Testis (tissue), 3 donors: ENCODE measurements around the gene PDLIM7. TPM values are rescaled to one million over a fixed set of nuclear protein-coding genes. Genes with fewer than 3 reads are reported as not detected.

Experiments
- DNase-seq: peaks from one replicate; pipeline ENCODE4 v3.0.0-alpha.2; 2019
- H3K27ac ChIP-seq, 2 donors: fragments of 200-600 bp; sonication (generic); one replicate each; pipeline ENCODE4 v1.5.1; 2019
- H3K27me3 ChIP-seq: fragments of 200-600 bp; sonication (generic); one replicate; pipeline ENCODE4 v1.5.1; 2019
- H3K36me3 ChIP-seq: fragments of 200-600 bp; sonication (generic); one replicate; pipeline ENCODE4 v1.5.1; 2017; ENCODE audit warnings: low read depth; ENCODE audit errors: missing control alignments
- H3K4me1 ChIP-seq: fragments of 200-600 bp; sonication (generic); one replicate; pipeline ENCODE4 v1.5.1; 2019
- H3K4me3 ChIP-seq, 2 donors: fragments of 200-600 bp; sonication (generic); one replicate each; pipeline ENCODE4 v1.5.1; 2017 to 2019
- H3K9me3 ChIP-seq: fragments of 200-600 bp; sonication (generic); one replicate; pipeline ENCODE4 v1.5.1; 2017
- CTCF ChIP-seq, 3 experiments: fragments of 450-650 bp in 2 of 3; fragments of 200-600 bp in 1 of 3; sonication (generic) in 1 of 3; IDR thresholded peaks; one replicate each; pipeline ENCODE4 v1.5.1; 2016 to 2019; ENCODE audit warnings: antibody characterized with exemption in 3 of 3, mild to moderate bottlenecking in 2 of 3, moderate library complexity in 1 of 3
- POLR2A ChIP-seq: fragments of 450-650 bp; IDR thresholded peaks from one replicate; pipeline ENCODE4 v1.6.1; 2017; ENCODE audit warnings: antibody characterized with exemption, mild to moderate bottlenecking, moderate library complexity
- WGBS, 2 donors: methylation state at CpG; one replicate each; pipeline ENCODE4 v1.1.5; 2018; 5-methylcytosine and 5-hydroxymethylcytosine counted together
- intact Hi-C: fragments of 100-400 bp; cut with DNase I; formaldehyde crosslinking; loops from one replicate; pipeline ENCODE4 v1.15.1; 2023; ENCODE audit warnings: low total_unique reads
- polyA plus RNA-seq: library from polyadenylated mRNA; stranded (reverse); fragments of 350-450 nt; fragmentation: Illumina TruSeq; extraction: RNeasy Lipid Tissue Mini Kit (QIAGEN cat#74804); gene quantifications from one replicate; pipeline ENCODE4 v1.2.3, GENCODE V29; 2014; ENCODE audit warnings: low read depth, low replicate concordance; ENCODE audit not compliant: insufficient read depth
- total RNA-seq, 2 donors: library from RNA; depleted of rRNA; stranded (reverse); fragments of >200 nt; gene quantifications; one replicate each; pipeline ENCODE4 v1.2.3, GENCODE V29; 2016

Gene PDLIM7
- total and polyA plus RNA-seq, 3 donors from 2014 or later: 72.2 to 118 (median 90.5) TPM

DNA sequence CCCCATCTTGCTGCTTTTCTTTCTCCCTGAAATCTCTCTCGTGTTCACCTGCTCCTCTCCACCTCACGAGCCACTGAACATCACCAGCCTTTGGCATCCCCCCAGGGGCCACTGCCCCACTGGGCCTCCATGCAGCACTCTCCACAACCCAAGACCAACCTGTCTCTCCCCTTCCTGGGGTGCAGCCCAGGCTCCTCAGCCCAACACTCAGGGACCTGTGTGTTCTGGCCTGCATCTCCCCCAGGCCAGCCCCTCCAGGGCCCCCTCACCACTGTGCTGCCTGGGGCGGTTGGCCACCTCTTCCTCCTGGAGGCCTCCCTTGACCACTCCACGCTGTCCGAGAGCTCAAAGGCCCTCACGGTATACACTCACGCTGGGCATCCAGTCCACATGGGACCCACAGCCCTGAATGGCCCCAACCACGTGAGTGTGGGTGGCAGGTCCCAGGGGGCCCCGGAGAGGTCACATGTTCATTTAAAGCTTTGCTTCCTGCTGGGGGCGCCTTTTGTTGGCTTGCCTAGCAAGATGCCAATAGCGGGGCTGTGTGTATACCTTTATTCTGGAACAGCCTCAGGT is 12.7 kb upstream of the PDLIM7 start:
- Histone ChIP-seq H3K9me3 (no peaks in the 10 kb centered on the region), H3K27me3 (no peaks in the 10 kb centered on the region), H3K36me3 (no peaks in the 10 kb centered on the region), H3K4me3 (no peak overlapping the region), H3K27ac (no peak overlapping the region), H3K4me1 (peaks cover 2% of the 10 kb centered on the region)
- TF ChIP-seq CTCF (IDR thresholded peaks at IDR 0.05): no peak
- TF ChIP-seq POLR2A: no peak
- intact Hi-C loops: loop anchor here (10.0 kb wide), 1 partner anchor 115 kb away; no protein-coding TSS in a partner anchor
- 76 to 77% methylated on average over 9 to 11 of the region's 11 CpGs for WGBS, 2 donors
- DNase-seq: no peak

DNA sequence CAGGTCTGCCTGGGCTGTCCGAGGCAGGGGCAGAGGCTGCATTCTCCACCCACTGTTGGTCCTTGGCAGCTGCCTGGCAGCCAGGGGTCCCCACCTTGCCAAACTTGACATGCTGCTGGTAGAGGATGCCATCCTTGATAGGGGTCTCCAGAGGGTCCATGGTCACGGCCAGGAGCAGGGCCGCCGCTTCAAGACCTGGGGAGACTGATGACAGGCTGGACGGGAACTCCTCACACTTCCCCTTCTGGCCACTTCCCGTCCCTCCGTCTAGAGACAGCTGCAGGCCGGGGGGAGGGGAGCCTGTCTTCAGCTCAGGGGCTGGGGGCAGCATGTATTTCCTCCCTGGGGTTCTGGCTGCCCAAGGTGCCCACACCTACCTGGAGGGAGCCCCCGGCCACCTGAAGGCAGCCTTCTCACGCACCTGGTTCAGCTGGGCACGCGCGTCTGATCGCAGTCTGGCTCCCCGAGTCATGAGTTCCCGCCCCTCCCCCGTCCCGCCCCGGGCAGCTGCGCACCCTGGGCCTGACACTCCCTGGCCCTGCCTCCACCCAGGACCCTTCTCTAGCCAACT is 12.1 kb upstream of the PDLIM7 start, which contains the start of gene DOK3:
Gene DOK3, minus strand, starts transcription at position 446 of the 571 bp plus-strand sequence. Its CDS starts 286 bp downstream, at position 160.
- H3K9me3 ChIP-seq: no peaks in the 10 kb centered on the region
- H3K27me3 ChIP-seq: no peaks in the 10 kb centered on the region
- 36 to 63% methylated on average over 8 to 20 of the region's 20 CpGs for WGBS, 2 donors
- TF ChIP-seq CTCF (IDR thresholded peaks at IDR 0.05) (no peak), POLR2A (no peak)
- intact Hi-C loops: loop anchor here (10.0 kb wide), 1 partner anchor 115 kb away; no protein-coding TSS in a partner anchor
- H3K4me1 ChIP-seq: peaks cover 2% of the 10 kb centered on the region
- H3K36me3 ChIP-seq: no peaks in the 10 kb centered on the region
- peak within 1 kb of the TSS in 1 of 2 donors; percentile 29 for H3K4me3 ChIP-seq
- peak within 1 kb of the TSS in 1 of 2 donors; percentile 14 for H3K27ac ChIP-seq
- no peak for DNase-seq

DNA sequence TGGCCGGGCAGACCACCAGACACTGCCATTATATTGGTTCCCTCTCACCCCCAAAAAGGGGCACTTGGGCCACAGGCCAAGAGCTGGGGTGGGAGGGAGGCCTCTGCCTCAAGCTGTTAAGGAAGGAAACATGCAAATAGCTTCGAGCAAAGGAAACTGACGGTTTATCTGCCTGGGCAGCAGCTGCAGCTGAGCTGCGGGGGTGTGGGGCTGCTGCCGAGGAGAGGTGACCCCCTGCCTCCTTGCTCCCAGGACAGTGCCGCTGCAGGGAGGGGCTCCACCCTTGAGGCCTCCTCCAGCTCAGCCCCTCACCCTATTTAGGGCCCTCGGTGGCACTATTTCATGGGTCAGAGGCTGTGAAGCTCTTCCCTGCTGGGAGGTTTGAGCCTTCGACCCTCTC is 11.4 kb upstream of the PDLIM7 start:
- 66 to 69% methylated on average over 3 to 8 of the region's 8 CpGs for WGBS, 2 donors
- no peak overlapping the region for H3K27ac ChIP-seq

GRCh38 chr5:177508221-177508611 is 10.8 kb upstream of the PDLIM7 start:
- Histone ChIP-seq H3K4me3 (no peak overlapping the region), H3K9me3 (no peaks in the 10 kb centered on the region), H3K27me3 (no peaks in the 10 kb centered on the region), H3K27ac (no peak overlapping the region), H3K36me3 (no peaks in the 10 kb centered on the region), H3K4me1 (peaks cover 2% of the 10 kb centered on the region)
- WGBS, 2 donors: 86 to 89% methylated on average over 20 to 23 of the region's 26 CpGs
- DNase-seq: no peak
- intact Hi-C loops: loop anchor here (10.0 kb wide), 1 partner anchor 113 kb away; no protein-coding TSS in a partner anchor
- TF ChIP-seq CTCF (IDR thresholded peaks at IDR 0.05) (no peak), POLR2A (no peak)

More for the DNA sequence above, 11.4 kb upstream of the PDLIM7 start:
- Histone ChIP-seq H3K36me3 (no peaks in the 10 kb centered on the region), H3K27me3 (no peaks in the 10 kb centered on the region), H3K9me3 (no peaks in the 10 kb centered on the region), H3K4me3 (peak overlapping the region in 1 of 2 donors; percentile 29), H3K4me1 (peaks cover 2% of the 10 kb centered on the region)
- no peak for DNase-seq
- TF ChIP-seq CTCF (IDR thresholded peaks at IDR 0.05): no peak
- intact Hi-C loops: loop anchor here (10.0 kb wide), 1 partner anchor 114 kb away; no protein-coding TSS in a partner anchor
